Endothelial cell of umbilical vein (primary cell): Measurements from ENCODE around the gene AGPS. TPM values are rescaled to one million over a fixed set of nuclear protein-coding genes. Genes with fewer than 3 reads are reported as not detected.

Experiments used
- BruUV-seq: library from RNA; stranded (reverse); fragments of 400-500 nt; replicated peaks from 2 replicates; lab custom pipeline; 2021; lab: Mats Ljungman, UMichigan
- CTCF ChIA-PET: fragments of 300-600, 350-600 bp; sonication (Branson Sonifier 250); formaldehyde crosslinking; loops from one replicate; lab custom pipeline; 2021; ENCODE audit warnings: antibody characterized with exemption, inconsistent platforms; lab: Charles Lee
- POLR2A ChIA-PET: fragments of 300-600, 350-600 bp; sonication (Branson Sonifier 250); formaldehyde crosslinking; loops from one replicate; lab custom pipeline; 2021; ENCODE audit warnings: antibody characterized with exemption, inconsistent platforms; lab: Charles Lee
- DNase-seq: peaks from one replicate; pipeline ENCODE4 v3.0.0-alpha.2; 2011; ENCODE audit warnings: low read depth, low spot score
- FAIRE-seq: peaks from 2 replicates; lab custom pipeline; 2011; peaks lifted over from hg19 to GRCh38; lab: Jason Lieb, UNC
- H2AFZ ChIP-seq: 2 replicates; pipeline ENCODE4 v1.6.0; 2012; ENCODE audit warnings: low read depth, low read length, control low read depth, inconsistent platforms
- H3K27ac ChIP-seq: 2 replicates; pipeline ENCODE4 v1.5.1; 2011; ENCODE audit warnings: low read depth, mild to moderate bottlenecking, control low read depth, low read length, moderate library complexity; ENCODE audit not compliant: insufficient read depth
- H3K27me3 ChIP-seq, 2 experiments: 2 replicates each; pipeline versions ENCODE4 v1.6.0 to v1.6.1; 2011; ENCODE audit warnings: low read length in 2 of 2, mixed read lengths in 1 of 2; ENCODE audit not compliant: control insufficient read depth in 2 of 2, insufficient read depth in 2 of 2
- H3K36me3 ChIP-seq, 2 experiments: 2 replicates in 1 of 2; 3 replicates in 1 of 2; pipeline ENCODE4 v1.5.1; 2011; ENCODE audit warnings: low read length in 2 of 2, mild to moderate bottlenecking in 1 of 2, moderate library complexity in 1 of 2; ENCODE audit not compliant: control insufficient read depth in 2 of 2, insufficient read depth in 2 of 2; ENCODE audit errors: extremely low read depth in 1 of 2
- H3K4me1 ChIP-seq: 3 replicates; pipeline ENCODE4 v1.5.1; 2011; ENCODE audit warnings: mild to moderate bottlenecking, low read length; ENCODE audit not compliant: control insufficient read depth, insufficient read depth; ENCODE audit errors: extremely low read depth
- H3K4me2 ChIP-seq: 2 replicates; pipeline ENCODE4 v1.6.1; 2011; ENCODE audit warnings: low read length, control low read depth, mixed read lengths; ENCODE audit not compliant: insufficient read depth
- H3K4me3 ChIP-seq, 3 experiments: fragments of 200-600 bp in 1 of 3; sonication (generic), shearing (Covaris generic) in 1 of 3; replicated peaks in 1 of 3; 2 replicates each; pipeline ENCODE4 v1.5.1; 2011 to 2016; ENCODE audit warnings: control low read depth in 3 of 3, low read length in 3 of 3, mild to moderate bottlenecking in 2 of 3, inconsistent platforms in 1 of 3, low read depth in 1 of 3, moderate library complexity in 1 of 3; ENCODE audit not compliant: insufficient read depth in 1 of 3
- H3K79me2 ChIP-seq: 2 replicates; pipeline ENCODE4 v1.6.0; 2012; ENCODE audit warnings: low read length, inconsistent platforms; ENCODE audit not compliant: control insufficient read depth, insufficient read depth
- H3K9ac ChIP-seq: replicated peaks from 2 replicates; pipeline ENCODE3; 2011; ENCODE audit warnings: low read length, control low read depth; ENCODE audit not compliant: insufficient read depth; ENCODE audit errors: extremely low read depth
- H3K9me1 ChIP-seq: replicated peaks from 3 replicates; pipeline ENCODE4 v1.6.0; 2011; ENCODE audit warnings: mild to moderate bottlenecking, low read length; ENCODE audit not compliant: control insufficient read depth, insufficient read depth; ENCODE audit errors: extremely low read depth
- H3K9me3 ChIP-seq: replicated peaks from 2 replicates; pipeline ENCODE4 v1.5.1; 2012; ENCODE audit warnings: low read length, inconsistent platforms; ENCODE audit not compliant: control insufficient read depth, insufficient read depth
- H4K20me1 ChIP-seq: replicated peaks from 2 replicates; pipeline ENCODE3; 2011; ENCODE audit warnings: mild to moderate bottlenecking, low read length; ENCODE audit not compliant: control insufficient read depth, insufficient read depth; ENCODE audit errors: extremely low read depth
- CTCF ChIP-seq, 2 donors: IDR thresholded peaks; 1 replicate in 1 of 2; 2 replicates in 1 of 2; pipeline ENCODE4 v1.5.1; 2011; ENCODE audit warnings: low read length in 2 of 2, mild to moderate bottlenecking in 2 of 2, moderate library complexity in 2 of 2, control low read depth in 1 of 2, inconsistent platforms in 1 of 2, low read depth in 1 of 2; ENCODE audit not compliant: insufficient read depth in 1 of 2; ENCODE audit errors: extremely low read depth in 1 of 2
- EZH2 ChIP-seq: IDR thresholded peaks from 2 replicates; pipeline ENCODE4 v1.6.1; 2012; ENCODE audit warnings: borderline replicate concordance, low read depth, mild to moderate bottlenecking, moderate library complexity, low read length, inconsistent platforms; ENCODE audit not compliant: severe bottlenecking
- FOS ChIP-seq: IDR thresholded peaks from 2 replicates; pipeline ENCODE4 v1.6.1; 2011; ENCODE audit warnings: mild to moderate bottlenecking, low read length, moderate library complexity, borderline replicate concordance; ENCODE audit not compliant: insufficient read depth
- GATA2 ChIP-seq: IDR thresholded peaks from 2 replicates; pipeline ENCODE4 v1.7.0; 2011; ENCODE audit warnings: low read depth, mild to moderate bottlenecking, moderate library complexity, mixed read lengths, low read length; ENCODE audit not compliant: insufficient read length, insufficient read depth
- MAX ChIP-seq: IDR thresholded peaks from 2 replicates; pipeline ENCODE4 v1.6.1; 2011; ENCODE audit not compliant: insufficient read depth, insufficient read length
- MYC ChIP-seq: IDR thresholded peaks from one replicate; pipeline ENCODE4 v1.6.1; 2011; ENCODE audit warnings: mild to moderate bottlenecking, low read depth, low read length
- POLR2AphosphoS5 ChIP-seq: IDR thresholded peaks from 2 replicates; pipeline ENCODE4 v1.6.1; 2012; ENCODE audit warnings: low read depth, mild to moderate bottlenecking, control low read depth, low read length, moderate library complexity; ENCODE audit not compliant: insufficient read depth
- dilution Hi-C: fragments of 300-500 bp; cut with MboI; formaldehyde crosslinking; loops from one replicate; pipeline ENCODE4 v1.15.0; 2019; ENCODE audit warnings: low sequenced_read_pairs; ENCODE audit not compliant: extremely low pct_ligation_motif_present
- intact Hi-C: fragments of 100-400 bp; cut with micrococcal nuclease; formaldehyde crosslinking; loops from one replicate; pipeline ENCODE4 v1.10.0; 2022
- polyA plus RNA-seq, 4 experiments: library from polyadenylated mRNA; depleted of rRNA in 3 of 4; stranded (reverse) in 3 of 4; unstranded in 1 of 4; fragments of >200 nt; gene quantifications; 2 replicates each; pipeline versions ENCODE4 v1.2.1 to v1.2.3, GENCODE V29; 2011 to 2012; ENCODE audit warnings: missing spikeins in 1 of 4
- total RNA-seq: library from RNA; stranded (reverse); gene quantifications from 2 replicates; pipeline ENCODE4 v1.2.3, GENCODE V29; 2021

AGPS gene
- total and polyA plus RNA-seq, 2 donors (not counting 3 experiments of a cell fraction or from before 2014, with no cell fraction given), result 10.1 to 96.5 TPM

- no peak for FAIRE-seq
- dilution Hi-C loops, result no loop called here
- CTCF ChIA-PET, result no interaction called here
Measured at GRCh38 chr2:177506998-177507397, 114.4 kb downstream of the AGPS start.

More at GRCh38 chr2:177506998-177507397, 114.4 kb downstream of the AGPS start:
- no peak for DNase-seq
- BruUV-seq, result no TSS peak
- no peaks in the 10 kb centered on the region for H3K9me1 ChIP-seq
- intact Hi-C loops, result loop anchor here (1.0 kb wide), 1 partner anchor 9 kb away; no protein-coding TSS in a partner anchor
- H3K79me2 ChIP-seq, result no peaks in the 10 kb centered on the region
- no peak overlapping the region for H3K4me2 ChIP-seq
- no peak overlapping the region for H3K9ac ChIP-seq
- H4K20me1 ChIP-seq, result no peaks in the 10 kb centered on the region
- TF ChIP-seq CTCF (IDR thresholded peaks at IDR 0.05; ENCODE audit: extremely low read depth in 1 of 2, insufficient read depth in 1 of 2, low read depth in 1 of 2, low read length in 2 of 2) (no peak), EZH2 (no peak), FOS (no peak), POLR2AphosphoS5 (no peak), MYC (no peak), MAX (no peak), GATA2 (no peak)
- no peaks in the 10 kb centered on the region for H3K9me3 ChIP-seq
- no peak overlapping the region for H2AFZ ChIP-seq
- peaks cover 0 to 9% of the 10 kb centered on the region in 2 experiments for H3K36me3 ChIP-seq
- no peaks in the 10 kb centered on the region for H3K27me3 ChIP-seq
- no peak overlapping the region for H3K4me3 ChIP-seq
- POLR2A ChIA-PET, result no interaction called here
- no peaks in the 10 kb centered on the region for H3K4me1 ChIP-seq
- H3K27ac ChIP-seq, result no peak overlapping the region
